H1 (cell line): ENCODE measurements around the gene PLPP4. TPM values are rescaled to one million over a fixed set of nuclear protein-coding genes. Genes with fewer than 3 reads are reported as not detected.

Experiments used
- CBX5 ChIP-seq: fragments of 300-800, 300-1000 bp; sonication (generic); IDR thresholded peaks from 2 replicates; pipeline ENCODE4 v1.7.1; 2016; ENCODE audit warnings: antibody characterized with exemption, low read length, low read depth
- CHD1 ChIP-seq: IDR thresholded peaks from 2 replicates; pipeline ENCODE4 v1.6.1; 2012; ENCODE audit warnings: low read depth, low read length, improper control_type of control experiment
- CHD7 ChIP-seq: fragments of 300-600 bp; sonication (generic); IDR thresholded peaks from 2 replicates; pipeline ENCODE4 v1.7.1; 2012; ENCODE audit warnings: low read length, moderate library complexity, mild to moderate bottlenecking, inconsistent platforms; ENCODE audit not compliant: insufficient replicate concordance
- CTBP2 ChIP-seq: IDR thresholded peaks from 2 replicates; pipeline ENCODE4 v1.7.0; 2011; ENCODE audit warnings: borderline replicate concordance, mild to moderate bottlenecking, moderate library complexity, mixed read lengths, low read length; ENCODE audit not compliant: insufficient read depth, insufficient read length
- GABPA ChIP-seq: IDR thresholded peaks from 2 replicates; pipeline ENCODE4 v1.6.1; 2011; ENCODE audit warnings: mild to moderate bottlenecking, low read length, moderate library complexity, borderline replicate concordance; ENCODE audit not compliant: insufficient read depth
- GTF2F1 ChIP-seq: IDR thresholded peaks from 2 replicates; pipeline ENCODE4 v1.6.1; 2012; ENCODE audit warnings: low read depth, low read length, improper control_type of control experiment, borderline replicate concordance
- HDAC2 ChIP-seq, 2 experiments: fragments of 300-600 bp in 1 of 2; sonication (generic) in 1 of 2; IDR thresholded peaks; 2 replicates each; pipeline ENCODE4 v1.6.1; 2011 to 2012; ENCODE audit warnings: low read depth in 2 of 2, low read length in 2 of 2, mild to moderate bottlenecking in 2 of 2, moderate library complexity in 2 of 2, borderline replicate concordance in 1 of 2, inconsistent platforms in 1 of 2
- JUND ChIP-seq: IDR thresholded peaks from 2 replicates; pipeline ENCODE4 v1.6.1; 2011; ENCODE audit warnings: mild to moderate bottlenecking, improper control_type of control experiment, low read length
- RFX5 ChIP-seq: IDR thresholded peaks from 2 replicates; pipeline ENCODE4 v1.6.1; 2011; ENCODE audit warnings: low read depth, low read length, improper control_type of control experiment, borderline replicate concordance
- SRF ChIP-seq: IDR thresholded peaks from 2 replicates; pipeline ENCODE4 v1.6.1; 2011; ENCODE audit warnings: mild to moderate bottlenecking, low read depth, low read length, moderate library complexity
- TBP ChIP-seq: IDR thresholded peaks from 2 replicates; pipeline ENCODE4 v1.6.1; 2011; ENCODE audit warnings: low read depth, low read length, improper control_type of control experiment
- TCF12 ChIP-seq: IDR thresholded peaks from 2 replicates; pipeline ENCODE4 v1.6.1; 2011; ENCODE audit warnings: low read depth, mild to moderate bottlenecking, low read length
- polyA plus RNA-seq, 7 experiments: library from polyadenylated mRNA; depleted of rRNA in 3 of 7; stranded (reverse) in 5 of 7; unstranded in 2 of 7; fragments of >200 nt in 5 of 7; fragments of 200-250 nt in 2 of 7; gene quantifications; 1 replicate in 5 of 7; 2 replicates in 1 of 7; 4 replicates in 1 of 7; pipeline versions ENCODE4 v1.2.1 to v1.2.3, GENCODE V29; 2011 to 2013; ENCODE audit warnings: missing spikeins in 2 of 7, mixed read lengths in 2 of 7
- total RNA-seq: library from RNA; stranded (reverse); fragmentation: NEBNext Ultra II Directional; extraction: Animal tissue kit (Norgen Biotek cat#: 25700); gene quantifications from 2 replicates; pipeline ENCODE4 v1.2.1, GENCODE V29; 2021

PLPP4 gene
- total and polyA plus RNA-seq, 2 of the 8 experiments (the other 6 are each of a cell fraction or from before 2014, with no cell fraction given), result 0.30 TPM; not detected in 1

- TF ChIP-seq CHD7 (no peak), CBX5 (no peak), JUND (no peak), TCF12 (no peak), CTBP2 (no peak), HDAC2 (IDR thresholded peaks at IDR 0.05; ENCODE audit: borderline replicate concordance in 1 of 2, low read depth in 2 of 2, low read length in 2 of 2) (no peak), GABPA (no peak), CHD1 (no peak), RFX5 (no peak), SRF (no peak), GTF2F1 (no peak), TBP (no peak)
- TF ChIP-seq, all 59 proteins: peak for 0
These were observed 42.9 kb downstream of the PLPP4 start (continued) for GRCh38 chr10:120499883-120500282.
